GM23338 (cell line): ENCODE data around the gene TRAPPC12. TPM values are rescaled to one million over a fixed set of nuclear protein-coding genes. Genes with fewer than 3 reads are reported as not detected.

Experiments
- ATAC-seq: fragments of 200-7000 bp; cut with Tn5 transposase; 3 replicates; pipeline ENCODE4 v1.9.1; 2020
- DNase-seq: peaks from one replicate; pipeline ENCODE4 v3.0.0-alpha.2; 2015; ENCODE audit warnings: low spot score
- H2AFZ ChIP-seq: fragments of 200-600 bp; sonication (generic); 2 replicates; pipeline ENCODE4 v1.8.0; 2016; ENCODE audit warnings: antibody characterized with exemption, mild to moderate bottlenecking, moderate library complexity
- H3F3A ChIP-seq: fragments of 200-600 bp; sonication (generic); replicated peaks from 2 replicates; pipeline ENCODE4 v1.8.0; 2017; ENCODE audit warnings: antibody characterized with exemption, mixed run types, low read depth
- H3K27ac ChIP-seq: fragments of 200-600 bp; sonication (generic); 2 replicates; pipeline ENCODE4 v1.6.1; 2016; ENCODE audit warnings: low read depth
- H3K27me3 ChIP-seq: fragments of 200-600 bp; sonication (generic); 2 replicates; pipeline ENCODE4 v1.8.0; 2016; ENCODE audit warnings: mild to moderate bottlenecking, mixed run types, moderate library complexity; ENCODE audit not compliant: insufficient read depth
- H3K36me3 ChIP-seq: fragments of 200-600 bp; sonication (generic); 2 replicates; pipeline ENCODE4 v1.8.0; 2016; ENCODE audit warnings: mild to moderate bottlenecking; ENCODE audit not compliant: insufficient read depth
- H3K4me1 ChIP-seq: fragments of 200-600 bp; sonication (generic); 2 replicates; pipeline ENCODE4 v1.8.0; 2016; ENCODE audit warnings: mild to moderate bottlenecking, moderate library complexity; ENCODE audit not compliant: insufficient read depth
- H3K4me2 ChIP-seq: fragments of 200-600 bp; sonication (generic); 2 replicates; pipeline ENCODE4 v1.7.1; 2017; ENCODE audit warnings: mixed run types
- H3K4me3 ChIP-seq: fragments of 200-600 bp; sonication (generic); 2 replicates; pipeline ENCODE4 v1.6.1; 2016; ENCODE audit warnings: mixed run types
- H3K79me2 ChIP-seq: fragments of 200-600 bp; sonication (generic); replicated peaks from 2 replicates; pipeline ENCODE4 v1.8.0; 2017; ENCODE audit warnings: mild to moderate bottlenecking; ENCODE audit not compliant: insufficient read depth
- H3K9me2 ChIP-seq: fragments of 200-600 bp; sonication (generic); 2 replicates; pipeline ENCODE4 v1.8.0; 2017; ENCODE audit not compliant: insufficient read depth
- H4K20me1 ChIP-seq: fragments of 200-600 bp; sonication (generic); replicated peaks from 2 replicates; pipeline ENCODE4 v1.8.0; 2017; ENCODE audit warnings: mild to moderate bottlenecking; ENCODE audit not compliant: insufficient read depth
- H3K27ac Mint-ChIP-seq: 2 replicates; pipeline ENCODE4 v1.8.0; 2020; ENCODE audit warnings: inconsistent platforms, mild to moderate bottlenecking, moderate library complexity, mixed read lengths
- H3K27me3 Mint-ChIP-seq: 3 replicates; pipeline ENCODE4 v1.8.0; 2022; ENCODE audit warnings: low read depth, mild to moderate bottlenecking, moderate library complexity, mixed read lengths, inconsistent platforms; ENCODE audit not compliant: insufficient read depth, poor library complexity
- H3K36me3 Mint-ChIP-seq: 3 replicates; pipeline ENCODE4 v1.8.0; 2021; ENCODE audit warnings: low read depth, mild to moderate bottlenecking, inconsistent platforms, moderate library complexity, mixed read lengths
- H3K4me1 Mint-ChIP-seq: 3 replicates; pipeline ENCODE4 v1.8.0; 2020; ENCODE audit warnings: mild to moderate bottlenecking, inconsistent platforms, mixed read lengths
- H3K4me3 Mint-ChIP-seq: 3 replicates; pipeline ENCODE4 v1.8.0; 2021; ENCODE audit warnings: moderate library complexity, mild to moderate bottlenecking, inconsistent platforms, mixed read lengths
- H3K9me3 Mint-ChIP-seq: 3 replicates; pipeline ENCODE4 v1.8.0; 2020; ENCODE audit warnings: moderate library complexity, mild to moderate bottlenecking, inconsistent platforms, mixed read lengths
- EZH2 ChIP-seq: fragments of 200-600 bp; sonication (generic); IDR thresholded peaks from one replicate; pipeline ENCODE4 v1.8.0; 2017; ENCODE audit warnings: antibody characterized with exemption, mild to moderate bottlenecking, low read depth; ENCODE audit not compliant: unreplicated experiment
- EZH2phosphoT487 ChIP-seq: fragments of 200-600 bp; sonication (generic); IDR thresholded peaks from one replicate; pipeline ENCODE4 v1.8.1; 2018; ENCODE audit warnings: antibody characterized with exemption; ENCODE audit not compliant: unreplicated experiment
- JUNB ChIP-seq: IDR thresholded peaks from one replicate; pipeline ENCODE4 v1.6.1; 2016; ENCODE audit warnings: antibody characterized with exemption; ENCODE audit not compliant: unreplicated experiment
- NANOG ChIP-seq: IDR thresholded peaks from 2 replicates; pipeline ENCODE4 v1.6.1; 2016; ENCODE audit warnings: antibody characterized with exemption, borderline replicate concordance
- polyA plus RNA-seq: library from polyadenylated mRNA; unstranded; fragments of >200 nt; fragmentation: Nextera tagmentation; extraction: Ambion mirVana; gene quantifications from 2 replicates; pipeline ENCODE4 v1.2.1, GENCODE V29; 2016
- total RNA-seq: library from RNA; depleted of rRNA; stranded (reverse); fragments of >200 nt; shearing (Covaris generic); gene quantifications from 2 replicates; pipeline ENCODE4 v1.2.3, GENCODE V29; 2014
- TF ChIP-seq, protein P1 (sequence below): IDR thresholded peaks from one replicate; pipeline ENCODE4 v1.6.1; 2018; ENCODE audit warnings: antibody characterized with exemption; ENCODE audit not compliant: unreplicated experiment
- TF ChIP-seq, protein P2 (sequence below): fragments of 250-450 bp; sonication (Bioruptor Pico); IDR thresholded peaks from 2 replicates; pipeline ENCODE4 v1.5.0; 2020; ENCODE audit warnings: mild to moderate bottlenecking, moderate library complexity
- TF ChIP-seq, protein P3 (sequence below), 2 experiments: fragments of 200-600 bp in 1 of 2; sonication (generic) in 1 of 2; conservative IDR thresholded peaks; 2 replicates each; pipeline versions ENCODE4 v1.5.1 to v1.6.1; 2016 to 2017; ENCODE audit warnings: antibody characterized with exemption in 2 of 2, low read depth in 2 of 2, mild to moderate bottlenecking in 2 of 2, moderate library complexity in 1 of 2

The TRAPPC12 gene
- total and polyA plus RNA-seq, 2 experiments from 2014 or later = 48.9 to 57.7 TPM

DNA sequence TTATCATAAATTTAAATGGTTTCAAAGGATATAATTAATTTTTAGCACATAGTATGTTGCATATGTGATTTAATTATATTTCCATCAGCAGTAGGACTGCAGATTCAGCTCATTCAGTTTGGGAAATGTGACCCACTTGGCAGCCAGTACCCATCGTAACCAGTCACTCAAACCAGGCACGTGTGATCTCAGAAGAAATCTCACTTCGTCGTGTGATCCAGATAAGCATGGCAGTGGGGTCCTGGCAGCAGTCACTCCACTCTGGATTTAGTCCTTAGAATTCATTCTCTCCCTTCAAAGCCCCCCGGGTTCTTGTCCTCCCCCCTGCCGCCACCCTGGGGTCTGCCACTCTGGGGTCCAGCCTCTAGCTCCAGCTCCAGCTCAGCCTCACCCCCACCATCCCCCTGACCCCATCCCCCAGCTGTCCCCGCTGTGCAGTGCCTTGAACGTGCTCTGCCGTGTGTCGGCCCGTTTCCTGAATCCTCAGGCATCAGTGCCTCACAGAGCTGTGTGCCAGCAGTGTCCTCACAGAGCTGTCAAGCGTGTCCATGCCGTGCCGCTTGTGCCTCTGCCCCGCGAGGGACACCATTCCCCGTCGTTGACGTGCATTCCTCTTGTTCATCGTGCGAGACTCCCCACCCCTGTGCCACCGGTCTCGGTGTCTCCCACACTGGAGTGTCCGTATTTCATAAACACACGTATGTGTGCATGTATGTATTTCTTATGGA, 34.8 kb downstream of the TRAPPC12 start:
- Histone ChIP-seq H3K36me3 (no peaks in the 10 kb centered on the region), H3K27me3 (no peaks in the 10 kb centered on the region), H3K9me2 (no peaks in the 10 kb centered on the region), H3K27ac (no peak overlapping the region), H3K4me1 (no peaks in the 10 kb centered on the region), H4K20me1 (peaks cover 8% of the 10 kb centered on the region), H3K4me2 (no peak overlapping the region), H3F3A (no peaks in the 10 kb centered on the region), H3K4me3 (no peak overlapping the region), H3K79me2 (no peaks in the 10 kb centered on the region), H2AFZ (no peak overlapping the region)
- DNase-seq (no peak), ATAC-seq (no peak)
- H3K4me1 Mint-ChIP-seq = peaks cover 7% of the 10 kb centered on the region; the same call in 2 of the 3 replicates
- H3K27ac Mint-ChIP-seq = no peak overlapping the region
- H3K27me3 Mint-ChIP-seq = peaks cover 7% of the 10 kb centered on the region
- no peak for TF ChIP-seq EZH2
- TF ChIP-seq EZH2phosphoT487 = no peak
- TF ChIP-seq, protein P1, sequence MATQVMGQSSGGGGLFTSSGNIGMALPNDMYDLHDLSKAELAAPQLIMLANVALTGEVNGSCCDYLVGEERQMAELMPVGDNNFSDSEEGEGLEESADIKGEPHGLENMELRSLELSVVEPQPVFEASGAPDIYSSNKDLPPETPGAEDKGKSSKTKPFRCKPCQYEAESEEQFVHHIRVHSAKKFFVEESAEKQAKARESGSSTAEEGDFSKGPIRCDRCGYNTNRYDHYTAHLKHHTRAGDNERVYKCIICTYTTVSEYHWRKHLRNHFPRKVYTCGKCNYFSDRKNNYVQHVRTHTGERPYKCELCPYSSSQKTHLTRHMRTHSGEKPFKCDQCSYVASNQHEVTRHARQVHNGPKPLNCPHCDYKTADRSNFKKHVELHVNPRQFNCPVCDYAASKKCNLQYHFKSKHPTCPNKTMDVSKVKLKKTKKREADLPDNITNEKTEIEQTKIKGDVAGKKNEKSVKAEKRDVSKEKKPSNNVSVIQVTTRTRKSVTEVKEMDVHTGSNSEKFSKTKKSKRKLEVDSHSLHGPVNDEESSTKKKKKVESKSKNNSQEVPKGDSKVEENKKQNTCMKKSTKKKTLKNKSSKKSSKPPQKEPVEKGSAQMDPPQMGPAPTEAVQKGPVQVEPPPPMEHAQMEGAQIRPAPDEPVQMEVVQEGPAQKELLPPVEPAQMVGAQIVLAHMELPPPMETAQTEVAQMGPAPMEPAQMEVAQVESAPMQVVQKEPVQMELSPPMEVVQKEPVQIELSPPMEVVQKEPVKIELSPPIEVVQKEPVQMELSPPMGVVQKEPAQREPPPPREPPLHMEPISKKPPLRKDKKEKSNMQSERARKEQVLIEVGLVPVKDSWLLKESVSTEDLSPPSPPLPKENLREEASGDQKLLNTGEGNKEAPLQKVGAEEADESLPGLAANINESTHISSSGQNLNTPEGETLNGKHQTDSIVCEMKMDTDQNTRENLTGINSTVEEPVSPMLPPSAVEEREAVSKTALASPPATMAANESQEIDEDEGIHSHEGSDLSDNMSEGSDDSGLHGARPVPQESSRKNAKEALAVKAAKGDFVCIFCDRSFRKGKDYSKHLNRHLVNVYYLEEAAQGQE = no peak
- TF ChIP-seq, protein P2, sequence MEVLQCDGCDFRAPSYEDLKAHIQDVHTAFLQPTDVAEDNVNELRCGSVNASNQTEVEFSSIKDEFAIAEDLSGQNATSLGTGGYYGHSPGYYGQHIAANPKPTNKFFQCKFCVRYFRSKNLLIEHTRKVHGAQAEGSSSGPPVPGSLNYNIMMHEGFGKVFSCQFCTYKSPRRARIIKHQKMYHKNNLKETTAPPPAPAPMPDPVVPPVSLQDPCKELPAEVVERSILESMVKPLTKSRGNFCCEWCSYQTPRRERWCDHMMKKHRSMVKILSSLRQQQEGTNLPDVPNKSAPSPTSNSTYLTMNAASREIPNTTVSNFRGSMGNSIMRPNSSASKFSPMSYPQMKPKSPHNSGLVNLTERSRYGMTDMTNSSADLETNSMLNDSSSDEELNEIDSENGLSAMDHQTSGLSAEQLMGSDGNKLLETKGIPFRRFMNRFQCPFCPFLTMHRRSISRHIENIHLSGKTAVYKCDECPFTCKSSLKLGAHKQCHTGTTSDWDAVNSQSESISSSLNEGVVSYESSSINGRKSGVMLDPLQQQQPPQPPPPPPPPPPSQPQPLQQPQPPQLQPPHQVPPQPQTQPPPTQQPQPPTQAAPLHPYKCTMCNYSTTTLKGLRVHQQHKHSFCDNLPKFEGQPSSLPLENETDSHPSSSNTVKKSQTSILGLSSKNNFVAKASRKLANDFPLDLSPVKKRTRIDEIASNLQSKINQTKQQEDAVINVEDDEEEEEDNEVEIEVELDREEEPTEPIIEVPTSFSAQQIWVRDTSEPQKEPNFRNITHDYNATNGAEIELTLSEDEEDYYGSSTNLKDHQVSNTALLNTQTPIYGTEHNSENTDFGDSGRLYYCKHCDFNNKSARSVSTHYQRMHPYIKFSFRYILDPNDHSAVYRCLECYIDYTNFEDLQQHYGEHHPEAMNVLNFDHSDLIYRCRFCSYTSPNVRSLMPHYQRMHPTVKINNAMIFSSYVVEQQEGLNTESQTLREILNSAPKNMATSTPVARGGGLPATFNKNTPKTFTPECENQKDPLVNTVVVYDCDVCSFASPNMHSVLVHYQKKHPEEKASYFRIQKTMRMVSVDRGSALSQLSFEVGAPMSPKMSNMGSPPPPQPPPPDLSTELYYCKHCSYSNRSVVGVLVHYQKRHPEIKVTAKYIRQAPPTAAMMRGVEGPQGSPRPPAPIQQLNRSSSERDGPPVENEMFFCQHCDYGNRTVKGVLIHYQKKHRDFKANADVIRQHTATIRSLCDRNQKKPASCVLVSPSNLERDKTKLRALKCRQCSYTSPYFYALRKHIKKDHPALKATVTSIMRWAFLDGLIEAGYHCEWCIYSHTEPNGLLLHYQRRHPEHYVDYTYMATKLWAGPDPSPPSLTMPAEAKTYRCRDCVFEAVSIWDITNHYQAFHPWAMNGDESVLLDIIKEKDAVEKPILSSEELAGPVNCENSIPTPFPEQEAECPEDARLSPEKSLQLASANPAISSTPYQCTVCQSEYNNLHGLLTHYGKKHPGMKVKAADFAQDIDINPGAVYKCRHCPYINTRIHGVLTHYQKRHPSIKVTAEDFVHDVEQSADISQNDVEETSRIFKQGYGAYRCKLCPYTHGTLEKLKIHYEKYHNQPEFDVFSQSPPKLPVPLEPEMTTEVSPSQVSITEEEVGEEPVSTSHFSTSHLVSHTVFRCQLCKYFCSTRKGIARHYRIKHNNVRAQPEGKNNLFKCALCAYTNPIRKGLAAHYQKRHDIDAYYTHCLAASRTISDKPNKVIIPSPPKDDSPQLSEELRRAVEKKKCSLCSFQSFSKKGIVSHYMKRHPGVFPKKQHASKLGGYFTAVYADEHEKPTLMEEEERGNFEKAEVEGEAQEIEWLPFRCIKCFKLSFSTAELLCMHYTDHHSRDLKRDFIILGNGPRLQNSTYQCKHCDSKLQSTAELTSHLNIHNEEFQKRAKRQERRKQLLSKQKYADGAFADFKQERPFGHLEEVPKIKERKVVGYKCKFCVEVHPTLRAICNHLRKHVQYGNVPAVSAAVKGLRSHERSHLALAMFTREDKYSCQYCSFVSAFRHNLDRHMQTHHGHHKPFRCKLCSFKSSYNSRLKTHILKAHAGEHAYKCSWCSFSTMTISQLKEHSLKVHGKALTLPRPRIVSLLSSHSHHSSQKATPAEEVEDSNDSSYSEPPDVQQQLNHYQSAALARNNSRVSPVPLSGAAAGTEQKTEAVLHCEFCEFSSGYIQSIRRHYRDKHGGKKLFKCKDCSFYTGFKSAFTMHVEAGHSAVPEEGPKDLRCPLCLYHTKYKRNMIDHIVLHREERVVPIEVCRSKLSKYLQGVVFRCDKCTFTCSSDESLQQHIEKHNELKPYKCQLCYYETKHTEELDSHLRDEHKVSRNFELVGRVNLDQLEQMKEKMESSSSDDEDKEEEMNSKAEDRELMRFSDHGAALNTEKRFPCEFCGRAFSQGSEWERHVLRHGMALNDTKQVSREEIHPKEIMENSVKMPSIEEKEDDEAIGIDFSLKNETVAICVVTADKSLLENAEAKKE (CRISPR knock-in tag) = no peak
- no peak for TF ChIP-seq JUNB
- TF ChIP-seq, protein P3, sequence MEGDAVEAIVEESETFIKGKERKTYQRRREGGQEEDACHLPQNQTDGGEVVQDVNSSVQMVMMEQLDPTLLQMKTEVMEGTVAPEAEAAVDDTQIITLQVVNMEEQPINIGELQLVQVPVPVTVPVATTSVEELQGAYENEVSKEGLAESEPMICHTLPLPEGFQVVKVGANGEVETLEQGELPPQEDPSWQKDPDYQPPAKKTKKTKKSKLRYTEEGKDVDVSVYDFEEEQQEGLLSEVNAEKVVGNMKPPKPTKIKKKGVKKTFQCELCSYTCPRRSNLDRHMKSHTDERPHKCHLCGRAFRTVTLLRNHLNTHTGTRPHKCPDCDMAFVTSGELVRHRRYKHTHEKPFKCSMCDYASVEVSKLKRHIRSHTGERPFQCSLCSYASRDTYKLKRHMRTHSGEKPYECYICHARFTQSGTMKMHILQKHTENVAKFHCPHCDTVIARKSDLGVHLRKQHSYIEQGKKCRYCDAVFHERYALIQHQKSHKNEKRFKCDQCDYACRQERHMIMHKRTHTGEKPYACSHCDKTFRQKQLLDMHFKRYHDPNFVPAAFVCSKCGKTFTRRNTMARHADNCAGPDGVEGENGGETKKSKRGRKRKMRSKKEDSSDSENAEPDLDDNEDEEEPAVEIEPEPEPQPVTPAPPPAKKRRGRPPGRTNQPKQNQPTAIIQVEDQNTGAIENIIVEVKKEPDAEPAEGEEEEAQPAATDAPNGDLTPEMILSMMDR (conservative IDR thresholded peaks at IDR 0.05; ENCODE audit: low read depth in 2 of 2) = no peak
- TF ChIP-seq NANOG = no peak
- H3K9me3 Mint-ChIP-seq = no peaks in the 10 kb centered on the region
- H3K36me3 Mint-ChIP-seq = peaks cover 24% of the 10 kb centered on the region
- no peak overlapping the region for H3K4me3 Mint-ChIP-seq
